Measurements from ENCODE around the gene CCR3. TPM values are rescaled to one million over a fixed set of nuclear protein-coding genes. Genes with fewer than 3 reads are reported as not detected.

Gene CCR3
- total RNA-seq, 4 donors from 2014 or later: not detected

DNA sequence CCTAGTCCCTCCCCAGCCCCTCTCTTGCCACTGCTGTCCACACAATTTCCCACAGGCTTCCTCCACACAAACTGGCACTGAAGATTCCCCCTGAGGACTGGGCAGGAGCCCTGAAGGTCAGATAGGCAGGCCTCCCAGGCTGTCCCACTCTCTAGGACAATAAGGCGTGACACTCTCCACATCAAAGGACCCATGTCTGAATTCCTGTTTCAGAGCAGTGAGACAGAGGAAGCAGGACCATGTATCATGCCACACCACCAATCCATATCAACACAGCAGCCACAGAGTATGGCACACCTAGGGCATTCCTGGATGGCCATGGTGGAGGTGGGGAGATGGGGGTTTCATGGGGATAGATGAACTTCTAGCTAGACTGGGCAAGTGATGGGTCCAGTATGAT lies 20.3 kb upstream of the CCR3 start:
- intact Hi-C loops (cut with DNase I): no loop called here
- H3K27ac ChIP-seq: no peak overlapping the region
- no peaks in the 10 kb centered on the region for H3K9me3 ChIP-seq
- H3K27me3 ChIP-seq: no peaks in the 10 kb centered on the region
- no peak overlapping the region for H3K4me3 ChIP-seq (replicated peaks in 1 of 3)
- no peaks in the 10 kb centered on the region for H3K36me3 ChIP-seq
- WGBS, 2 donors: 70 to 92% methylated on average over 1 of the region's 1 CpG
- no peak for DNase-seq
- H3K4me1 ChIP-seq: no peaks in the 10 kb centered on the region
- TF ChIP-seq POLR2A (IDR thresholded peaks at IDR 0.05): no peak
- TF ChIP-seq, protein P1, sequence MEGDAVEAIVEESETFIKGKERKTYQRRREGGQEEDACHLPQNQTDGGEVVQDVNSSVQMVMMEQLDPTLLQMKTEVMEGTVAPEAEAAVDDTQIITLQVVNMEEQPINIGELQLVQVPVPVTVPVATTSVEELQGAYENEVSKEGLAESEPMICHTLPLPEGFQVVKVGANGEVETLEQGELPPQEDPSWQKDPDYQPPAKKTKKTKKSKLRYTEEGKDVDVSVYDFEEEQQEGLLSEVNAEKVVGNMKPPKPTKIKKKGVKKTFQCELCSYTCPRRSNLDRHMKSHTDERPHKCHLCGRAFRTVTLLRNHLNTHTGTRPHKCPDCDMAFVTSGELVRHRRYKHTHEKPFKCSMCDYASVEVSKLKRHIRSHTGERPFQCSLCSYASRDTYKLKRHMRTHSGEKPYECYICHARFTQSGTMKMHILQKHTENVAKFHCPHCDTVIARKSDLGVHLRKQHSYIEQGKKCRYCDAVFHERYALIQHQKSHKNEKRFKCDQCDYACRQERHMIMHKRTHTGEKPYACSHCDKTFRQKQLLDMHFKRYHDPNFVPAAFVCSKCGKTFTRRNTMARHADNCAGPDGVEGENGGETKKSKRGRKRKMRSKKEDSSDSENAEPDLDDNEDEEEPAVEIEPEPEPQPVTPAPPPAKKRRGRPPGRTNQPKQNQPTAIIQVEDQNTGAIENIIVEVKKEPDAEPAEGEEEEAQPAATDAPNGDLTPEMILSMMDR (IDR thresholded peaks at IDR 0.05): no peak

DNA sequence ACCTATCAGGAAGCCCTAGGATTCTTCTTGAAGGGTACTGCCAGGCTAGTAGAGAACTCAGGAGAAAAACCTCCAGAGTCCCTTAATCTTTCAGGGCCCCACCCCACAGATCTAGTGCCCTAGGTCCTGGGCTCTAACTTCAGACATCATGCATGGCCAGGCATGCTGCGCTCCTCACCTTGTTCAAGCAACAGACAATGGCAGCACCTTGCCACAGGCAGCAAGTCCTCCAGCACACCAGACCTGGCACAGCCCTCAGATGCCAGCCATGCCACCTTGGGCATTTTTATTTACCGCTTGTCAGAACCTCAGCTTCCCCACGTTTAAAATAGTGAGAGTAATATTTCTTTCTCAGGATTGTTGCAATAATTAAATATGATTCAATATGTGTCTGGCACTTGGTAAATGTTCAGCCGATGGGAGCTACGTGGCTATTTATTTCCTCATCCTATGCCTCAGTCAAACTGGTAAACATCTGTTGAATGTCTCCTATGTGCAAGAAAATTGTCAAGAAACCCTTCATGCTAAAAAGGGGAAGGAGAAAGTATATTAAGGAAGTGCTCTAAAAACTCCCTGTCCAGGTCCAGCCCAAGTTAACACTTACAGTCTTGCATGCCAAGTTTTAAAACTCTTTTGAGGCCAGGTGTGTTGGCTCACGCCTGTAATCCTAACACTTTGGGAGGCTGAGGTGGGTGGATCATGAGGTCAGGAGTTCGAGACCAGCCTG lies 19.7 kb upstream of the CCR3 start:
- H3K4me1 ChIP-seq: no peaks in the 10 kb centered on the region
- WGBS, 2 donors: 74 to 80% methylated on average over 7 of the region's 7 CpGs
- H3K27ac ChIP-seq: no peak overlapping the region
- intact Hi-C loops (cut with DNase I): no loop called here
- TF ChIP-seq, protein P1 (IDR thresholded peaks at IDR 0.05): no peak
- no peak for DNase-seq
- H3K27me3 ChIP-seq: no peaks in the 10 kb centered on the region
- H3K36me3 ChIP-seq: no peaks in the 10 kb centered on the region
- no peaks in the 10 kb centered on the region for H3K9me3 ChIP-seq
- H3K4me3 ChIP-seq (replicated peaks in 1 of 3): no peak overlapping the region

DNA sequence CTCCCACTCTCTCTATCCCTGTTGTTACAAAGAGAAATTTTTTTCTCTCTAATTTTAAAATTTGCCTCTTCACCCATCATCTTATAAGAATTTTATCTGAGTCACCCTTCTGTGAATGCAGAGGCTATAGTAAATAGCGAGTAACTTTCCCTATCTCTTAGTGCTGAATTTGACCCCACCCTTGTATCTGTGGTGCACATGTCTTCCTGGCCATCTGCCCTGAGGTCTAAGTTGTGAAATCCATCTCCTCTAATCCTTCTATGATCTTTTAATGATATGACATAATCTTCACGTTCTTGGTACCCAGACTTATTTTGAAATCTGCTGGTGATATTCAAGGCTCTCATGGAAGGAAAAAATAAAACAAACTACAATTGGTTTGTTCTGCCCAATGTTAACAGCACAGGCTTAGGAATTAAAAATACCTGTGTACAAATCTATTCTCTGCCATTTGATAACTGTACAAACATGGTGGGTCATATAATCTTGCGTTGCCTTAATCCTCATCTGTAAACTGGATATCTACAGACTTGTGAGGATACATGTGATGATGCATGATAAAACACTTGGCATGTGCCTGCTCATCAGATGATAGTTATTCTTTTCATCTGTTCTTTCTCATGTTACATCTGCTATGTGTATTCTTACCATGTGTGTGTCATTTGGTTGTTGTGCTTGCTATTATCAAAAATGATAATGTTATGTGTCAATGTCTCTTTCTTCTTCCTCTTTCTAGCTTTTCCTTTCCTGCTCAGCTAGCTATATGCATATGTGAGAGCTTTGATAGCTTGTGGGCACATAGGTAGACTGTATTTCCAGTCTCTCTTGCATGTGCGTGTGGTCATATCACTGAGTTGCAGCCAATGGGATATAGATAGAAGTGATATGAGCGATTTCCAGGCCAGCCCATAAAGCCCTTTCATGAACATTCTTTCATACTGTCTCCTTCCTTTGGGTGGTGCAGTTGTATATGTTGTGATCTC lies 13.7 kb upstream of the CCR3 start:
- TF ChIP-seq, protein P1 (IDR thresholded peaks at IDR 0.05): no peak
- no peak for TF ChIP-seq POLR2A (IDR thresholded peaks at IDR 0.05)
- no peak overlapping the region for H3K4me3 ChIP-seq (replicated peaks in 1 of 3)
- no peaks in the 10 kb centered on the region for H3K4me1 ChIP-seq
- no peaks in the 10 kb centered on the region for H3K9me3 ChIP-seq
- no peaks in the 10 kb centered on the region for H3K27me3 ChIP-seq
- WGBS, 2 donors: 76 to 85% methylated on average over 5 of the region's 5 CpGs
- H3K36me3 ChIP-seq: no peaks in the 10 kb centered on the region
- DNase-seq: no peak
- H3K27ac ChIP-seq: no peak overlapping the region
- intact Hi-C loops (cut with DNase I): no loop called here

DNA sequence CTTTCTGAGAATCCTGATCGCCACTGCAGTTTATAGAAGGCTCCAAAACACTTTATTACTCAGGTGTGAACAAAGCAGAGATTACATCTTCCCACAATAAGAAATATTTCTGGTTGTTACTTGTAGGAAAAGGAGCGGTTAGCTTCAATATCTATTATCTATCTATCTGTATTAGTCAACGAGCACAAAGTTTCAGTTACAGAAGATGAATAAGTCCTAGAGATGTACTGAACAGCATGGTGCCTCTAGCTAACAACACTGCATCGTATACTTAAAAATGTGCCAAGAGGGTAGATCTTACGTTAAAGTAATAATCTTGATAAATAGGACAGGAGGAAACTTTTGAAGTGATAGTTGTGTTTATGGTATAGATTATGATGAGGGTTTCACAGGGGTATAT lies 10.9 kb upstream of the CCR3 start:
- intact Hi-C loops (cut with DNase I): no loop called here
- H3K36me3 ChIP-seq: no peaks in the 10 kb centered on the region
- no peaks in the 10 kb centered on the region for H3K9me3 ChIP-seq
- no peaks in the 10 kb centered on the region for H3K4me1 ChIP-seq
- no peak for TF ChIP-seq POLR2A (IDR thresholded peaks at IDR 0.05)
- TF ChIP-seq, protein P1 (IDR thresholded peaks at IDR 0.05): no peak
- 85 to 89% methylated on average over 5 of the region's 5 CpGs for WGBS, 2 donors
- H3K27ac ChIP-seq: no peak overlapping the region
- H3K4me3 ChIP-seq (replicated peaks in 1 of 3): no peak overlapping the region
- DNase-seq: no peak
- H3K27me3 ChIP-seq: no peaks in the 10 kb centered on the region

DNA sequence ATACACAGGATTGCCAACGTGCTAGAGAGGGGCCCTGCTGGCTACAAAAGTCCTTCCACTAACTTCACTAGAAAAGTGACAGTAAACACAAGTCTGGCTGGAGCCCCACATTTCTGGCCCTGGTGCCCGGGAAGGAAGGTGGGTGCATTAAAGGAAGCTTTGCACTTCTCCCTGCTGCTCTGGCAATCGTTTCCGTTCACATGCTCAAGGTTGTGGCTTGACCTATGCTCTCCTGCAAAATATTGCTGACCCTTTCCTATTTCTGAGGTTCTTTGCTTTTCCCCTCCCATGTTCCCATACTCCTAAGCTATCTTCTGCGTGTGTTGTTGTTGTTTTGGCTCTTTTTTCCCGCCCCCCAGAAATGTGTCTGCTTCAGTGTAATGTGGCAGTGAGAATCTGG lies 9.1 kb upstream of the CCR3 start:
- H3K27ac ChIP-seq: no peak overlapping the region
- H3K9me3 ChIP-seq: no peaks in the 10 kb centered on the region
- intact Hi-C loops (cut with DNase I): no loop called here
- TF ChIP-seq POLR2A (IDR thresholded peaks at IDR 0.05): no peak
- TF ChIP-seq, protein P1 (IDR thresholded peaks at IDR 0.05): no peak
- WGBS, 2 donors: 75 to 85% methylated on average over 5 to 6 of the region's 6 CpGs
- no peaks in the 10 kb centered on the region for H3K4me1 ChIP-seq
- DNase-seq: no peak
- no peaks in the 10 kb centered on the region for H3K27me3 ChIP-seq
- H3K36me3 ChIP-seq: no peaks in the 10 kb centered on the region
- no peak overlapping the region for H3K4me3 ChIP-seq (replicated peaks in 1 of 3)

Data from thyroid gland (tissue), 4 donors.